D341Med (cell line): ENCODE results near the gene MGAT5.

ENCODE experiments used
- DNase-seq: peaks from one replicate; pipeline ENCODE4 v3.0.0; 2012; ENCODE audit warnings: low spot score

The MGAT5 gene

DNA sequence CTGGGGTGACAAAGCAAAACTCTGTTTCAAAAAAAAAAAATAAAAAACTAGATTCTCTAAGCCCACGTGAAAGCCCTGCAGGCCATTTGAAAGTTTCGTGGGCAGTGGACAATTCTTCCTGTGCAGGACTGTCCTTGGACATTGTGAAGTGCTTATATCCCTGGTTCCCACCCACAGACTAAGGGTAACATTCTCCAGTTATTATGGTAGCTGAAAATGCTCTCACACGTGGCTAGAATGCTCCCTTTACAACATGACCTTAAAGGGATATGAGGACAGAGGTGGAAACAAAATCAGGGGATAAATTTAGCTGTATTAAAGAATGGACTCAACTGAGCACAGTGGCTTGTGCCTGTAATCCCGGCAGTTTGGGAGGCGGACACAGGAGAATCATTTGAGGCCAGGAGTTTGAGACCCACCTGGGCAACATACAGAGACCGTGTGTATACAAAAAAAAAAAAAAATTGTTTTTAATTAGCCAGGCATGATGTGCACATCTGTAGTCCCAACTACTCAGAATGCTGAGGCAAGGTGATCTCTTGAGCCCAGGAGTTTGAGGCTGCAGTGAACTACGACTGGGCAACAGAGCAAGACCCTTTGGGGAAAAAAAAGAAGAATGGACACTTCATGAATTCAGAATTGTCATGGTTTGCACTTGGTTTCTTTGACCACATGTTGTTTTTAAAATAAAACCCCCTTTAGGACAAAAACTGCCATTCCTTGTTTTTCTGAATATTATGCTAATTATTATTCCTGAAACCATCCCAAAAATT, 167.9 kb downstream of the MGAT5 start:
- DNase-seq = no peak

DNA sequence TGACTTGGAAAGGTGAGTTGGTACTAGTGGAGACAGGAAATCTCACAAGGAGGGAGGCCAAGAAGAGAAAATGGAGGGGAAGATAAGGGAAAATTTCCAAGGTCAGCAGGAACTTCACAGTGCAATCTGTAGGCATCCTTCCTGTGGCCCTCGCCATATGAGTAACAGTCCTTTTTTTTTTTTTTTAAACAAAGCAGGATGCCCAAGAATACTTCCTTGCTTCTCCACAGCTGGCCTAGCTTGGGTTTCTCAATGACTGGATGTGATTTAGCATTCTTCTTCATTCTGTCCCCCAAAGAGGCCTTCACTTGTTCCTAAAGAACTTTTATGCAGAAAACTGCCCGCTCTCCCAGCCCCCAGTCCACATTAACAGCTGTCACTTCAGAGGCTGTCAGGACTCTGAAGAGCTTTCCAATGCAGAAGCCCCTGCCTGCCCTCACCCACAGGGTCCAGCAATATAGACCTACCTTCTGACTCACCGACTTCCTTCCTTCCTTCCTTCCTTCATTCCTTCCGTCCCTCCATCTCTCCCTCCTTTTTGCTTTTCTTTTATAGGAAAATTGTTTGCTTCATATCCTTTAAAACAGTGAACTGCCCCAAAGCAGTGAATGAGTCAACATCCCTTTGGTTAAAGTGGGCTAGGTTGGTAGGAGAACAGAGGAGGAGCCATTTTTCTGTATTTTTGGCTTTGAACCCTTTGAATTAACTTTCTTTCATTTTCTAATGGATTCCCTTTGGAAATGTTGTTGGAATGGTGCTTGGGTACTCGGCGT, 172.0 kb downstream of the MGAT5 start:
- no peak for DNase-seq

DNA sequence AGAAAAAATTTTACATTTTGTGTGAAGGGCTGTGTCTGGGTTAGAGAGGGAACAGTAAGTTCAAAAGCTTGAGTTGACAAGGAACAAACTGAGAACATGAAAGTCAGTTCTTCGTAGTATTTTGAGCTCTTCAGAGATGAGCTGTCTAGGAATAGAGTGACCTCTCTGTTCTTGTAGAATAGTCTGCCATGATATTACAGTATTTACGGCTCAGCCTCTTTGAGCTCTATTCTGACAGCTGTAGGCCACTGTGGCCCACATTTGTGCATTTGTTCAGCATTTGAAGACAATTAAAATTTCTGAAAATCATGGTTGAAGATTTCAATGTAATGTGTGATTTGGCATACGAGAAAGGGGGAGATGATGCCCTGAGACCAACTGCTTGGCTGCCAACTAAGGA, 172.8 kb downstream of the MGAT5 start:
- no peak for DNase-seq

DNA sequence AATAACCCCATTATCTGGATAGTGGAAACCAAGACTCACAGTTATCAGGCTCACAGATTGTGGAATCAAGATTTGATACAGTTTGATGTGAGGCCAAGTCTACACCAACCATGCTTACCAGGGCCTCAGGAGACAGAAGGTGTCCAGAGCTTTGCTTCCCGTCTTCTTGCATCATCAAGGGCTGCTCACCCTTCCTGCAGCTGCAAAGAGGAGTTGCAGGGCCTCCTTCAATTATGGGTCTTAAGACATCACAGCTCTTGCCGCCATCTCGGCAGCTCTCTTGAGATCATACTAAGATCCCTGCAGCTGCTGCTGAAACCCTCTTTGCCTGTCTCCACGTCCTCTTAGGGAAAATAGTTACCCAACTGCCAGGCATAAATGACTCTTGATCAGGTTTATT, 176.0 kb downstream of the MGAT5 start:
- DNase-seq = no peak

DNA sequence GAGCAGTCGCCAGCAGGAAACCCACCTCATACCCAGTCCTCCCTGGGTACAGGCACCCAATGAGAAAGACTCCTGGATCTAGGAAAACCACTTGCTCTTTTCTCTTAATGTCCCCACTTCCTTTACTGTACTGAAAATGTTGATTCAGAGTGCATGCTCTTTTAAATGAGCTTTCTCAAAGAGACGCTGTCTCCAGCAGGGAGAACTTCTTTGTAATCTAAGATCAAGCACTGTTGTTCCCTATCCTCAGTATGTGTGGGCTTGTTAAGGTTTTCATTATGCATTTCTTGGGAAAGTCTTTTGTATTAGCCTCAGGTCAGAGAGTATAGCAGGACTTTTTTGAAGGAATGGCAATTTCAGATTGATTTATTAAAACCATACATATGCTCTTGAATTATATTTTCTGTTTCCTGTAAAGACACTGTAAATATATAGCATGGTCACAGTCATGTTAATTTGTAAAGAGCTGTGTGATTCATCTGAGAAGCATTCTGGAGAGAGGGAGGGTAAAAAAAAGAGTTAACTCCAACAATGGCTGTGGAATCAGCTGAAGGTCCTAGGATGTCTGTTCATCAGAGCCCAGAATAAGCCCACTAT, 178.1 kb downstream of the MGAT5 start:
- DNase-seq = no peak

DNA sequence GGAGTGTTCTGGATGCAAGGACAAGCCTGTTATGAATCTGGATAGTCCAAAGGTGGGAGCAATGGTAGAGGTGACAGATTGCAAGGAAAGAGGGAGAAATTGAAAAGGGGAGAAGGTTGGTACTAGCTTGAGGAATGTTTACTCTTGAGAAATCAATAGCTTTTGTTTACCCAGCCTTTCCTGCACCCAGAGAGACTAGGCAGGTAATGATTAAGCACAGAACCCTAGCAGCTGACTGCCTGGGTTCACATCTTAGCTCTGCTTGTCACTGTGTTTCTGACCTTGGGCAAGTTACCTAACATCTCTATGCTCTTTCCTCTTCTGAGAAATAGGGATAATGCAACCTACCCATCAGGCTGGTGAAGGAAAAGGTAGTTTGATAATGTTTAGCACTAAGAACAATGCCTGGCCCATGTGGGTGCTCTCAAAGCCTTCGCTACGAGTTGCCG, 178.6 kb downstream of the MGAT5 start:
- no peak for DNase-seq

DNA sequence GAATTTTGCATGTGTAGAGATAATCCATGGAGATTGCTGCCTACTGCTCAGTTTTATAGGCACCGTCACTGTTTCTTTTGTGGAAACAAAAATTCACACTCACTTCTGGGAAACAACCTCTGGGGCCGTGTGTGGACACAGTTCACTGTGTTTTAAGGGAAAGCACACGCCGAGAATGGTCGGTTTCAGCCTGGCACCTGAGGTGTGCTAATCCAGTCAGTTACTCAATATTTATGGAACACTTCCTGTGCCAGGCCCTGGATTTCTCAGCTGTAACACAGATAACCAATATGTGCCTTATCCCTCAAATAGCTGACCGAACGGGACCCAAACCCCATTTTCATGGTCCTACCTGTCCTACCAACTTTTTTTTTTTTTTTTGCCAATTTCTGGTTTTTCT, 179.6 kb downstream of the MGAT5 start:
- no peak for DNase-seq

DNA sequence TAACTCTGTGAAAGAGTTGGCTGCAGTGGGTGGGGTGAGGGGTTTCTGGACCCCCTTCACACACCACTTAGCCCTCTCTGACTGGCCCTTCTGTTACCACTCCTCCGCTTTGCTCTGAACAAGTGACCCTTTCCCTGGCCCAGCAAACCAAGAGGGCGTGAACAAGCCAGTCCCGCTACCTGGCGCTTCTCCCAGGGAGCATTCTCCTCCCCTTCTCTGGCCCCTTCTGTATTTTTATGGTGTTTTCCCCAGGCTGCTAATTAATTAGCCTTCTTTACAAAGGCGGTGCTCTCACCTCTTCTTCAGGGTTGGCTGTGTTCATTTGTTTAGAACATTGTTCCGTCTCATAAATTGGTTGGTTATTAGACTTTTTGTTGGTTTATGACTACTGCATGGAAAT, 180.1 kb downstream of the MGAT5 start:
- DNase-seq = no peak

DNA sequence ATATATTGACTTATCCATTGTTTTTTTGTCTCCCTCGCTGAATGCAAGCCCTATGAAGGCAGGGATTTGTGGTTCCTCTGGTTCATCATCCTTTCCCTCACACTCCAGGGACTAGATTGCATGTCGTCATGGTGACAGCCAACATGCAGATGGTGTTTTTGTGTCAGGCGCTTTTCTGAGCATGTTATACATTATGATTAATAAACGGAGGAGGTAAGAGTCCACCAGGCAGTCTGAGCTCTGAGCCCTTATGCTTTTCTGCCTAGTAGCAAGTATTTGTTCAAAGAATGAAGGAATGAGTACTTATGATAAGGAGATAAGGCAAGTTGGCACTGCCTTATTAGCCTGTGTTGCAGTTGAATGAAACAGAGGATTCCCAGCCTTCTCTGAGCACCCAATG, 181.6 kb downstream of the MGAT5 start:
- DNase-seq = no peak

DNA sequence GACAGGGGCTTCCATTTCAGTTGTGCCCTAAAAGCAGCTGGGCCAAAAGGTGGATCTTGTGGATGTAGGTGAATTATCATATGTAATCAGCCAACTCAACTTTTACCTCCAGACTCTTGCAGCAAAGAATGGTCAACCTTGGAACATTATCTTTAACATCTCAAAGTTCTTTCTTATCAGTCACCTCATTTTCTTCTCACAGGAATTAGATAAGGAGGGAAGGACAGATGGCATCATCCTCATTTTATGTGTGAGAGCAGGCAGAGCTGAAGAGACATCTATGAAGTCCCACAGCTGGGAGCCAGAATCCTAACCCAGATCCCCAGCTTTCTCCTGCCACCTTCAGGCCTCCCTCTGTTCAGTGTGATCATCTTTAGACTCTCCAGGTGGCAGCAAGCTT, 182.1 kb downstream of the MGAT5 start:
- no peak for DNase-seq

DNA sequence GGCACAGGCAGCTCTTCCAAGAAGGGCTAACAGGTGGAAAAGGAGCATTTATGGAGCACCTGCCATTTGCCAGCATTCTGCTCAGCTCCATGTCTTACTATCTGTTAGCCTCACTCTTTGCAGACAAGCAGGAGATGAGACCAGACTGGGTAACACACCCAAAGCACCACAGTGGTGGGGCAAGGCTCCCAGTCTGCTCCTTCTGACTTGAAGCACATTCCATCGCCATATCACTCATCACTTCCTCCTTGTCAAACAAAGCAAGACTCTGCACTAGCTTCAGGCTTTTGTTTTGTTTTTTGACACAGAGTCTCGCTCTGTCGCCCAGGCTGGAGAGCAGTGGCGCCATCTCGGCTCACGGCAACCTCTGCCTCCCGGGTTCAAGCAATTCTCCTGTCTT, 182.8 kb downstream of the MGAT5 start:
- DNase-seq = no peak

DNA sequence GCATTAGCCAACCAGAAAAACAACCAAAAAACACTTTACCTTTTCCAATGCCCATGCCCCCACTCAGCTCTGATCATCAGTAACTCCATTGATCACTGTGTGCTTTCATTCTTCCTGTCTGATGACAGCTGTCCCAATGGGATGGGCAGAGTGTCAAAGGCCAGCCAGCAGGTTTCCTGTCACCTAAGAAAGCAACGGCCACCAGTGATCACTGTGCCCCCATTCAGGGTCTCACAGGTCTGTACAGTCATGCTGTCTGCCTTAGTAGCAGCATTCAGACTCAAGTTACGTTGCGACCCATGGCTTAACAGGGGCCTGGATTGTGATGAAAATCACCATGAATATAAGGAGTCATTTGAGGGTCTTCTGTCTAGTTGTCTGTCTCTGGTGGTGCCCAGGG, 184.5 kb downstream of the MGAT5 start:
- DNase-seq = no peak

DNA sequence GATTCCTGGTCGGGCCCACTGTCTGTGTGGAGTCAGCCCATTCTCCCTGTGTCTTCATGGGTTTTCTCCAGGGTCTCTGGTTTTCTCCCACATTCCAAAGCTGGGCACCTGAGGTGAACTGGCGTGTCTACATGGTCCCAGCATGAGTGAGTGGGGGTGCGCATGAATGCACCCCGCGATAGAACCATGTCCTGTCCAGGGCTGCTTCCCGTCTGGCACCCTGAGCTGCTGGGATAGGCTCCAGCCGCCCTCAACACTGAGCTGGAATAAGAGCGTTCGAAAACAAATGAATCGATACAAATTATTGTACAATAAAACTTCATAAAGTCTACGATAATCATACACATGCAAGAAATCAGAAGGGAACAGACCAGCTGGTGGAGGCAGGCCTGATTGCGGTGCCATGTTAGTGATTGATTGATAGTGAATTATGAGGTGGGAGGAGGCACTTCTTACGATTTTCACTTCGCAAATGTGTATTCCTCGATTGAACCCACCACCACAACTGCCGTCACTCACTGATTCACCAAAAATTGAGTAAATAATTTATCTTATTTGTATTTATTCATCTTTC, 186.6 kb downstream of the MGAT5 start:
- no peak for DNase-seq

DNA sequence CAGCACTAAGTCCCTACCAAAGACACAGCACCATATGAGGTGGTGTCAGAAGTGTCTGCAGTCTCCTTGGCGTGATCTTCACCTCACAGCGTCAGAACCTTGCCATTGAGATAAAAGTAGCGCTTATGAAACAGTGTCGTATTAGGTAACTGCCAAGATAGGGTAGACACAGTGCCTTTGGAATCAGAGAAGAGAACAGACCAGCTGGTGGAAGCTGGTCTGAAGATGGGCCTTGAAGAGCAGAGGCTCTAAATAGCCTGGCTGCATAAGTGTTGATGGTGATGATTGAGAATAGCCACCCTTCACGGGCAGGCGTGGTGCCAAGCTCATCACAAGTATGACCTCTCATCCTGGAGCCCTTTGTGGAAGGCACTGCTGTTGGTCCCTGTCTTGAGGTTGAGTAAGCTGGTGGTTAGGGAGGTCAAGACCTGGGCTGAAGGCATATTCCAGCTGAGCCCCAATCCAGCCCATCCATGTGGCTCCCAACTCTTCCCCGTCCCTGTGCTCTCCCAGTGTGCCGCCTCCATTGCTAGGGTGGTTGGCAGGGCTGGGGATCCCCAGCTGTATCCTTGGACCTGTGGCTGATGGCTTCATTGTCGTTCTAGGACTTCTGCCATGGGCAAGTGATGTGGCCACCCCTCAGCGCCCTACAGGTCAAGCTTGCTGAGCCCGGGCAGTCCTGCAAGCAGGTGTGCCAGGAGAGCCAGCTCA, 187.4 kb downstream of the MGAT5 start:
- no peak for DNase-seq

DNA sequence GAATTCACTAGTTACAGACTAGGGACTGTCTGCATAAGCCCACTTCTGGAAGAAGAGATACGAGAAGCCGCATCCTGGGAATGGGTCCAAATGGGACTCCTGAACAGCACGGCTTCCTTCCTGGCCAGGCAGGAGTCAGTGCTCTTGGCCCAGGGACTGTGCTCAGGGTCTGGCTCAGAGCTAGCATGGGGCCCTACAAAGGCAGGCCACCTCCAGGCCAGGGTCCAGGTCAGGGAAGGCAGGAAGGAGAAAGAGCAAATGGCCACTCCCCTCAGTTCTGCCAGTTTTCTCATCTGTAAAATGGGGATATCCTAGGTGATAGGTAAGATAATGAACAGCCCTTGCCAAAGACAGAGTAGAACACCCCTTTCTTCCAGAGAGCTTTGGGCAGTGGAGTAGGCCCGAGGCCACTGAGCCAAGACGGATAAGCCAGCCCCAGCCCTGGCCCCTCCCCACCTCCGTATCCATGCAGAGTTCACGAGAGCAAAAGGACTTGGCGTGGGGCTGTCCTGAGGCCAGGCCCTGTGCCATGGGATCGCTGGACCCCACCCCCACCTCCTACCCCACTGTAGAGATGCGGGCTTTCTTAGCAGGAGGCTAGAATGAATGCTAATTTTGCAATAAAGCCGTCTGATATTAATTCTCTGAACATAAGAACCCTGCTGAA, 190.1 kb downstream of the MGAT5 start:
- DNase-seq = no peak

DNA sequence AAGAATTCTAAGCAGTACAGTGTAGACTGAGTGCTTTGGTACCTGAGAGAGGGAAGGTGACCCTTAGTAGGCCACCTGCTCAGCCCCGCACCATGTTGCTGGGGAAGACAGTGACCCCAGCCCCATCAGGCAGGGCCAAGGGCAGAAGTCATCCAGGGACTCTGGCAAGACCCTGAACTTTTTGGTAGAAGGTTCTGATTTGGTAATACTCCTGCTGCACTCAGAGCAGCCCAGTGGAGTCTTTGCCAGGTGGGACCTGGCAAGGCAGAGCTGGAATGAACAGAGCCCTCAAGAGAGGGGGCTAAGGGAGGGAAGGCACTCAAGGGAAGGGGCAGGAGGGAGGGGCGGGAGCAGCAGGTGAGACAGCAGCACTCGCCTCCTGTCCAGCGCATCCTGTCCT, 191.2 kb downstream of the MGAT5 start:
- DNase-seq = no peak

DNA sequence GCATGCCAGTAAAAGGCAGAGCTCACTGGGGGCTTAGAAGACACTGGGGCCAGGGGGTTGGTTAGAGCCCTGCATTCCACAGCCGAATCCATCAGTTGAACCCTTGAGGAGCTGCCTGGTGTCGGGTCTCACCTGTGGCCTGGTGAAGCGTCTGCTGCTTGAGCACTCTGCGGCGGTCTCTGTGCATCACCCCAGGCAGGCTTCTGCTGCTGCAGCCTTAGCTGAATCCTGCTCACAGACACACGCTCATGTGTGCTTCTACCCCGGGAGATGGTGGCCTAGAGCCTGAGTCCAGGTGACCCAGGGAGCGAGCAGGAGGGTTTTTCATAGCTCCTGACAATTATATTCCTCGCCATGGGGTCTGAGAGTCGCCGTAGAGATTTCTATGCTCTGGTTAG, 192.1 kb downstream of the MGAT5 start:
- no peak for DNase-seq

DNA sequence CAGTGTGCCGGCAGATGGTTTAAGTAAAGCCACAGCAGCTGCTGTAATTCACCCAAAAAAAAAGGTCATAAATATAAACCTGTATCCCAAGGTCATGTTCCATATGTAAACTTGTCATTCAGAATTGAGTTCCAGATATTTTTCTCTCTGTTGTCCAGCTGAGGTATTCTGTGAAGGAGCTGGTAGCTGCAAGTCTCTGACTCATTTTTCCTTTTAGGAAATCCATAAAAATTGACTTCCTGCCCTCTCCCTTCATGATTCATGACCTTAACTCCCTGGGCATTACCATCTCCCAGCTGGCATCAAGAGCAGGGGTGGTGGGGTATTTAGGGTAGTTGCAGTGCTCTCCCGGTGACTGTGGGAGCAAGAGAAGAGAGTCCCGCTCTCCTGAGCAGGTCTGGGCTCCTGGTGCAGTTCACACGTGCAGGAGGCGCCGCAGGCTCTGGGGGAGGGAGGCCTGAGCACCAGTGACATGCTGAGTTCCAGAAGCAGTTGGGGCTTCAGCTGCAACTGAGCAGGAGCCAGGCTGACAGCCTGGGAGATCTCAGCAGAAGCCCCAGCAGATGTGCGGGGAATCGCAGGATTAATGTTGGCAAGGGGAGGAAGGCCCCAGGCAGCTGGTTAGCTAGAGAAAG, 192.6 kb downstream of the MGAT5 start:
- peak; percentile 57 for DNase-seq

DNA sequence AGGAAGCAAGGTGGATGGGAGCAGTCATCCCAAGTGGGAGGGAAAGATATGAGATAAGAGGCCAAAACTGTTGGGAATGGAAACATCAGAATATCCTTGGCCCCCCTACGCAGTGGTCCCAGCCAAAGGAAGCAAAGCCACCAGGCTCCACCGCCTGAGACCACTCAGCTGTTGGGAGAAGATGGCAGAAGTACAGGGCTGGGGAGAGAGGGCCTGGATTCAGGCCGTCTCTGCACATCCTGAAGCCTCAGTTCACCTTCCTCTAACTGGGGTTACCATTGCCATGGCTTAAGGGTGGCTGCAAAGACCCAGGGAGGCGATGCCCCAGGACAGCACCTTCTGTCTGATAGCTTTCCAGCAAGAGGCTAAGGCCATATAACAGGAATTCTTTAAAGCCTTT, 193.8 kb downstream of the MGAT5 start:
- no peak for DNase-seq

DNA sequence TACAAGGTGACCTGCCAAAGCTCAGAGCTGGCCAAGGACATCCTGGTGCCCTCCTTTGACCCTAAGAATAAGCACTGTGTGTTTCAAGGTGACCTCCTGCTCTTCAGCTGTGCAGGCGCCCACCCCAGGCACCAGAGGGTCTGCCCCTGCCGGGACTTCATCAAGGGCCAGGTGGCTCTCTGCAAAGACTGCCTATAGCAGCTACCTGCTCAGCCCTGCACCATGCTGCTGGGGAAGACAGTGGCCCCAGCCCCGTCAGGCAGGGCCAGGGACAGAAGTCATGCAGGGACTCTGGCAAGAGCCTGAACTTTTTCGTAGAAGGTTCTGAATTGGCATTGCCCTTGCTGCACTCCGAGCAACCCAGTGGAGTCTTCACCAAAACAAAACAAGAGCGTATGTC, 194.8 kb downstream of the MGAT5 start:
- DNase-seq = no peak

DNA sequence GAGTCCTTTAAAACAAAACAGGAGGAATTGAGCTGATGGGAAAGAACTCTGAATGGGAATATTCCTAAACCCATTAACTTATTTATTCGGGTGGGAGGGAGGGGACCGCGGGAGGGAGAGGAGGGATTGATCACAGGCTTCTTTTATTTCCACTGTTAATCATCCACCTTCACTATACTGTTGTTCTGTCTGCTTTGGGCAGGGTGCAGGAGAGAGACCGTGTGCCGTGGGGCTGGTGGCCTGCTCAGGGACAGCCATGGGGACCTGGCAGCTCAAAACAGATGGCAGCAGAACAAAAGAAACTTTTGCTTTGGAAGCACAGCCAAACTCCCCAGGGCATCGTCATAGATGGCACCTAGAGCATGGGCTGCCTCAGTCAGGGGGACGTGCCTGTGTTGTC, 195.3 kb downstream of the MGAT5 start:
- no peak for DNase-seq
